Measurements from ENCODE around the gene ZBTB44.

ZBTB44 gene

DNA sequence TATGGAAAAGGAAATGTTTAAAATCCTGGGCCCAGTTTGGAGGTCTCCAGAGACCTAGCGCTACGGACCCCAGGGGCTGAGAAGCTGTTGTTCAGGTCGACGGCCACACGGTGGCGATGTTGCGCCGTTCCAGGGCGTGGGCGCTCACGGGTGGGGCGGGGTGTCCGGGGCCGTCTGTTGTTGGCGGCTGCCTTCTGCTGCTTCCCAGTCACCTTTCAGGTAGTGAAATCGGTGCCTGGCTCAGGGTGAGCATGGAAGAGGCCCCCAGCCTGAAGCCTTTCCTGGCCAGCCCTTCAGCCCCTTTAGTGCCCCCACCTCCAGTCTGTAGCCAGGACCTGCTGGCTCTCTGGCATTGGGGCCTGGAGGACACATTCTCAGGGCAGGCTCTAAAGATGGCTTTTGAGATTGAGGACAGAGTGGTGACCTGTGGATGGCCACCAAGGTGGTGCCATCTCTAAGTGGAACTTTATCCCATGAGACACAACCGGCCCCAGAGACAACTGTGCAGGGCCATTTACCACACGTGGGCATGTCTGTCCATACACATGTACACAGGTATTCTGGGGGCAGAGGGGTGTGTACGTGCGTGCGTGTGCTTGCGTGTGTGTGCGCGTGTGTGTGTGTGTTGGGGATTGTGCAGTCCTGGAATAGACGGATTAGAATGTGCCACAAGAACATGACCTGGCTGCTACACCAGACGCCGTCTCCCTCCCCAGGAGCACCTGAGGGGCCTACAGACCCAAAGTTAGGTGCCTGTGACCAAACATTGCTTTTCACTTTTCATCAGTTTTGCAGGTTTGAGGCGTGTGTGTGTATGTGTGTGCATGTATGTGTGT is 101.4 kb downstream of the ZBTB44 start:
- DNase-seq, result peak in 1 of 2 experiments; percentile 39

- DNase-seq, result no peak
These were observed 102.2 kb downstream of the ZBTB44 start for GRCh38 chr11:130212431-130212961.

DNA sequence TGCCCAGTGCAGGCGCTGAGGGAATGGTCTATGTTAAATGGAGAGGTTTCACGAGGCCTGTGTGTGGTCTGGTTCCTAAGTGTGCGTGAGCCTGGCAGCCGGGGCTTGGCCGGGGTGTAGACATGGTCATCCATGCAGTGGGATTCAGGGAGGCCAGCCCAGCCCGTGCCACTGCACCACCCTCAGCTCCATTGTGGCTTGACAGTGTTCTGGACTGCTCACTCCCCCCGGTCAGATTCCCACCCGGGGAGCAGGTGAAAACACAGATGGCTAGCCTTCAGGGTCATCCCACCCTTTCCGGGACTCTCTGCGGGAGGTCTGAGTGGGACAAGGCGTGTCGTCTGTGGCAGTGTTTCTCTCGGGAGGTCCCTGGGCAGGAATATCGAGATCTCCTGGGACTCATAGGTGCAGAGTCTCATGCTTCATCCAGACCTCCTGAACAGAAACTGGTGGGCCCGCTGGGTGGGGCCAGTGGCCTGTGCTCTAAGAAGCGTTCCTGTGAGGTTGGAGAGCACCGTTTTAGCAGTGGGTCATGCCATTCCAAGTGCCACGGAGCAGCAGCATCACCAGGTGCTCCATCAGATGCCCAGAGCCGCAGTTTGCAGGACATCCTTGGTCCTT is 102.8 kb downstream of the ZBTB44 start:
- no peak for DNase-seq

DNA sequence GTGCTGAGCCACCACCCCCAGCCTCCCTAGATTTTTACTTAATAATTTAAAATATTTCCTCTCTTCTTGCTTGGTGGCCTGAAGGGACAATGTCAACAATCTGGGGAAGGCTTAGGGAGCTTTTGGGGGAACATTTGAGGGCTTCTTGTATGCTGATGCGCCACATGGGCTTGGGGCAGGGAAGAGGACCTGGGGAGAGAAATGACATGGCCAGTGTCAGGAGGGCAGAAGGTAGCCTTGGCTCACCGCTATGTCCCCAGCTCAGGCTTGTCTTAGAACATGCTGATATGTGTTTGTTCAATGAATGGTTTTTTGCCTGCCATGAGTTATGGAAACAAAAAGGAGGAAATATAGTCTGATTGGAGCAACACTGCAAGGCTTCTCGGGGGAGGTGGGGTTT is 103.6 kb downstream of the ZBTB44 start:
- DNase-seq, result no peak

- DNase-seq, result no peak
These were observed 104.5 kb downstream of the ZBTB44 start for GRCh38 chr11:130209954-130210854.

GRCh38 chr11:130209128-130209932 is 105.4 kb downstream of the ZBTB44 start:
- no peak for DNase-seq

DNA sequence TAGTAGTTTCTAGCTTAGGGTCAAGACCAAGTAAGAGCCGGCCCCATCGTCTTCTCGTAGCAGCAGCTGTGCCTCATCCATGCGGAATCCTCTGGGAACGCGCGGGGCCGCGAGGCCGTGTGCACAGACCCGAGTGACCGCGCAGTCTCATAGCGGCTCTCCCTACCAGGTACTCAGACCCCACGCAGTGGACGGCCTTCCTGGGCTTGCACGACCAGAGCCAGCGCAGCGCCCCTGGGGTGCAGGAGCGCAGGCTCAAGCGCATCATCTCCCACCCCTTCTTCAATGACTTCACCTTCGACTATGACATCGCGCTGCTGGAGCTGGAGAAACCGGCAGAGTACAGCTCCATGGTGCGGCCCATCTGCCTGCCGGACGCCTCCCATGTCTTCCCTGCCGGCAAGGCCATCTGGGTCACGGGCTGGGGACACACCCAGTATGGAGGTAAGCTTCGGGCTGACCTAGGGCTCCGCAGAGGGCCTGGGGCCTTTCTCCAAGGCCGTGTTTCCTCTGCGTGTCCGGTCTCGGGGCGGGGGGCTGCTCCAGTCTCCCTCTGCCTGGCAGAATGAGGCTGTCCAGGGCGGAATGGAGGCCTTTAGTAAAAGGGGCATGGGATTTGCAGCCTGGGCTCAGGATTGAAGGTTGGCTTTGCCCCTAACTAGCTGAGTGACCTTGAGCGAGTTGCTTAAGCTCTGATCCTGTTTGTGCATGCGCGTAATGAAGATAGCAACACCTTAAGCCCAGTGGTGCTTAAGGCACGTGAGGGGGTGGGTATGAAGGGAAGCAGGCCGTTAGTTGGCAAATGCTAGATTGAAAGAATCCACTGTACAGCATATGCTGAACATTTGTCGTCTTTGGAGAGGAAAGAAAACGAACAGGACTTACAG is 106.2 kb downstream of the ZBTB44 start:
- no peak for DNase-seq

GRCh38 chr11:130206141-130206540 is 108.6 kb downstream of the ZBTB44 start:
- DNase-seq, result no peak

DNA sequence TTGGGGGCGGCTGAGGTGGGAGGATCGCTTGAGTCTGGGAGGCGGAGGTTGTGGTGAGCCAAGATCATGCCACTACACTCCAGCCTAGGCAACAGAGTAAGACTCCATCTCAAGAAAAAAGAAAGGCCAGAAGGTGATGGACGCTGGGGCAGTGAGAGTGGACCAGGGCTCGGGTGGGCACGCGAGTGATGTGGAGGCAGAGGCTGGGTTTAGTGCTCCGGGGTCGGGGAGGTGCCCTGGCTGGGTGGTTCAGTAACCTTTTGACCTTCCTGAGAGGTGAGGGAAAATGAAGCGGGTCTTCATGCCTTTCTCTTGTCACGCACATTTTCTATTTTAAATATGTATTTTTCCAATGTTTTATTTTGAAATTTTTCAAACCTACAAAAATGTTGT is 110.0 kb downstream of the ZBTB44 start:
- DNase-seq, result no peak

DNA sequence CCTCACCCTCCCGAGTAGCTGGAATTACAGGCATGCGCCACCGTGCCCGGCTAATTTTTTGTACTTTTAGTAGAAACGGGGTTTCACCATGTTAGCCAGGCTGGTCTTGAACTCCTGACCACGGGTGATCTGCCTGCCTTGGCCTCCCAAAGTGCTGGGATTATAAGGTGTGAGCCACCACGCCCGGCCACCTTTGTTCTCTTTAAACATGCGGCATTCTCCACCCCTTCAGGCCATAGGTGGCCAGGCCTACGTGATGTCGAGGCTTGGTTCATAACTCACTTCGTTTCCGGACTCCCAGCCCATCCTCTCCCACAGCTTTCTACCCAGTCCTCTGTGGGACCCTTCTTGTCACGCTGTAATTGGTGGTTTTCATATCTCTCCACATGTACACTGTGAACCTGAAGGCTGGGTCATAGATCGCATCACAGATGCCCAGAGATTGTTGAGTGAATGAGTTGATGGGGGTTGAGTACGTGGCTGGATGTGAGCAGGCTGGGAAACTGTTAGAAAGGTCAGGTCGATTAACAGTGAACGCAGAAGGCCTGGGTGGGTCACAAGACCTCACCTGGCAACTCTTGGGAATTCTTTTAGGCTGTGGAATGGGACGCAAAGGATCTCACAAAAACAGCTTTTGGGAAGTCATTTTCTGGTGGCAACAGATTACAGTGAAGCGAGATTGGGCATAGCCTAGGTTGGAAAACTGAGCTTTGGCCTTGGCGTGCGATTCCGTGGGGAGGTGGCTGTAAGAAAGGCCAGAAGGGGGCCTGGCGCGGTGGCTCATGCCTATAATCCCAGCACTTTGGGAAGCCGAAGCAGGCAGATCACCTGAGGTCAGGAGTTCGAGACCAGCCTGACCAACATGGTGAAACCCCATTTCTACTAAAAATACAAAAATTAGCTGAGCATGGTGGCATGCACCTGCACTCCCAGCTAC is 110.7 kb downstream of the ZBTB44 start:
- no peak for DNase-seq

DNA sequence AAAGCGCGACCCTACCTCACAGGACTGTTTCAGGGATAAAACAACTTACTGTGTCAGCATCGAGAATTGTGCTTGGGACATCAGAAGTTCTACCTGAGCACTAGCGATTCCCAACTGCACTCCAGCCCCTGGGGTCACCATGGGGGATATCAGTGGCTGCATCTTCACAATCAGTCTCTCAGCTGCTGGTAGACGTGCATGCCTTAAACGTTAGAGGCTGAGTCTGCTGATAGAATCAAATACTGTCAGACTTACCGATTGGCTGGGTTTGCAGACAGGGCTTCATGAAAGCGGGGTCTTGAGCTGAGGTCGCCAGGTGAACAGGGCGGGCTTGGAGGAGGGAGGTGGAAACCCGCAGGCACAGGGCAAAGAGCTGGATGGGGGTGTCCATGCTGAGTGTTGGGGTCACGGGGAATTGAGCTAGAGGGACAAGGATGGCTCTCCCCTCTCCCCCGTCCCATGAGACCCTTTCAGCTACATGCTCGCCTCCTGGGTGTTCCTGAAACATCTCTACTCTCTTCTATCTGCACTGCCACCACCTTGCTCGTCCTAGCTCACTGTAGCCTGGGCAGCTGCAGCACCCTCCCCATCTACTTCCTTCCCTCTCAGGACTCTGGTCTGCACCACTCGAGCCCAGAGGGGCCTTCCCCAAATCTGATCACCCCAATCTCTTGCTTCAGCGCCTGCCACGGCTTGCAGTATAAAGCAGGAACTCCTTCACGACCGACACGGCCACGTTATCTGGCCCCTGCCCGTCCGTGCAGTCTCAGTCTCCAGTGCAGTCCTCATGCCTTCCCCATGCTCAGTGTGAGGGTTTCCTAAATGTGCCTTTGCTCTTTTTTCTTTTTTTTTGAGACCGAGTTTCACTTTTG is 111.7 kb downstream of the ZBTB44 start:
- no peak for DNase-seq

GRCh38 chr11:130202009-130202817 is 112.5 kb downstream of the ZBTB44 start:
- no peak for DNase-seq

DNA sequence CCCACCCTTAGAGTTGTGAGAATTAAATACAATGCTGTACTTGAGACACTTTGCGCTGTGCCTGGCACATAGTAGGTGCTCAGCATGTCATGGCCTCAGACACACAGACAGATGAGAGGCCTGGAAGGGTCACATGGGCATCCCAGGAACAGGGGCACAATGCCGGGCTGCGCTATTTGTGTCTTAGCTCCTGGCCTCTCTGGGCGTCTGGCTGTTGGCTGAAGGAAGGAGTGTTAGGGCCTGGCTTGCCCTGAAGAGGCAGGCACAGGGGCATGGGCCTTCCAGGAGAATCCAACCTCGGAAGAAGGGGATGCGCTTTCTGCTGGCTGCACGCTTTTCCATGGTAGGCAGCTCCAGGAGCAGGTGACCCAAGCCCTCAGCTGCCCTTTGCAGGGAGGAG is 113.7 kb downstream of the ZBTB44 start:
- no peak for DNase-seq

- DNase-seq, result no peak
These were observed 114.9 kb downstream of the ZBTB44 start for GRCh38 chr11:130199792-130200191.

GRCh38 chr11:130198964-130199363 is 115.8 kb downstream of the ZBTB44 start:
- DNase-seq, result no peak

DNA sequence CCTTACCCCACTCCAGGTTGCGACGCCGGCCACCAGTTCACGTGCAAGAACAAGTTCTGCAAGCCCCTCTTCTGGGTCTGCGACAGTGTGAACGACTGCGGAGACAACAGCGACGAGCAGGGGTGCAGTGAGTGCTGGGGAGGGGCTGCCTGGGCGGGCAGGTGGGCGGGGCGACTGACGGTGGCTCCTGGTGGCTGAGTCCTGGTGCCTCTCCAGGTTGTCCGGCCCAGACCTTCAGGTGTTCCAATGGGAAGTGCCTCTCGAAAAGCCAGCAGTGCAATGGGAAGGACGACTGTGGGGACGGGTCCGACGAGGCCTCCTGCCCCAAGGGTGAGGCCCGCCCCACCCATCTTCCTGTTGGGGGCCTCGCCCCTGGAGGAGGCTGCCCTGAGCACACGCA is 116.4 kb downstream of the ZBTB44 start:
- no peak for DNase-seq

DNA sequence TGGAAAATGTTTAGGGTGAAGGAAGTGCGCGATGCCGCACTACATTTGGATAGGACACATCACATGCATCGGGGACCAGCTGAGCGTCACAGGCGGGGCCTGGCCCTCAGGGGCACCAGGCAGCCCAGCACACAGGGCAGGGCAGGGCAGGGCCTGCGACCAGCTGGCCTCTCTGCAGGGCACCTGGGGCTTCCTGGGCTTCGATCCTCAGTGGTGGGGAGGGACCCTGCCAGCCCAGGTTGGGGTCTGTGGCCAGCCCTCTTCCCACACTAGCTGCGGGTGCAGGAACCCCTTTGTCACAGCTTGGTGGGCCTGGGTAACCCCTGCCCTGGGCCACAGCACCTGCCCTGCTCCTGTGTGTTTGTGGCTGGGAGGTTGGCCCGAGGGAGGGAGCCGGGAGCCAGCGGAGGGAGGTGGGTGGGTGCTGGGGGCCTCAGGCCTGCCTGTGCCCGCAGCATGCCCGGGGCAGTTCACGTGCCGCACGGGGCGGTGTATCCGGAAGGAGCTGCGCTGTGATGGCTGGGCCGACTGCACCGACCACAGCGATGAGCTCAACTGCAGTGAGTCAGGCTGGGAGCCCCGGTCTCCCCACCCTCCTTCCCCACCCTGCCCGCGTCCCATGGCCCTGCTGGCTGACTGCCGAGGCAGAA is 117.2 kb downstream of the ZBTB44 start:
- no peak for DNase-seq

Measured in SHP77 (cell line).